ENCODE measurements around the gene FAM151A. TPM values are rescaled to one million over a fixed set of nuclear protein-coding genes. Genes with fewer than 3 reads are reported as not detected.

The FAM151A gene
- total RNA-seq (not detected), polyA plus RNA-seq (under 1 TPM in 2 of 3 donors, not detected in 1; 0.05 to 0.07 TPM)
- long read RNA-seq, donor 1 = 0 reads
- long read RNA-seq, donor 2 = 0 reads

- Histone ChIP-seq H3K4me3 (no peak within 1 kb of the TSS), H3K27ac (no peak within 1 kb of the TSS), H3K27me3 (ENCODE audit: insufficient read depth in 3 of 3, low read length in 2 of 3) (no peaks in the 10 kb centered on the region), H3K4me1 (no peaks in the 10 kb centered on the region), H3K36me3 (ENCODE audit: insufficient read depth in 1 of 2, low read depth in 1 of 2) (no peaks in the 10 kb centered on the region), H3K9me3 (no peaks in the 10 kb centered on the region)
- intact Hi-C loops (cut with DNase I) = no loop called here
- ATAC-seq = peak in 1 of 4 donors; percentile 44
- TF ChIP-seq CTCF (IDR thresholded peaks at IDR 0.05) = no peak
- 63 to 70% (median 66%) methylated on average over 18 of the region's 18 CpGs for WGBS, 3 donors
- DNase-seq = no peak
Measured at GRCh38 chr1:54623216-54624007, at the start of gene FAM151A. Gene FAM151A (minus strand): TSS chr1:54623525. CDS start chr1:54623395, 130 bp downstream.

GRCh38 chr1:54671985-54672608 lies 48.8 kb upstream of the FAM151A start:
- peaks cover 0 to 39% of the 10 kb centered on the region in 2 donors for H3K36me3 ChIP-seq (ENCODE audit: insufficient read depth in 1 of 2, low read depth in 1 of 2)
- H3K9me3 ChIP-seq = no peaks in the 10 kb centered on the region
- 64 to 68% (median 68%) methylated on average over 6 of the region's 6 CpGs for WGBS, 3 donors
- TF ChIP-seq CTCF (IDR thresholded peaks at IDR 0.05) = peak; percentile 47
- no peaks in the 10 kb centered on the region for H3K4me1 ChIP-seq
- intact Hi-C loops (cut with DNase I) = loop anchor here in 1 of 2 donors (5.0 kb wide), 1 partner anchor 140 kb away; no protein-coding TSS in a partner anchor
- DNase-seq (no peak), ATAC-seq (peak in 2 of 4 donors; percentile 26 to 54)
- no peak overlapping the region for H3K27ac ChIP-seq
- no peaks in the 10 kb centered on the region for H3K27me3 ChIP-seq (ENCODE audit: insufficient read depth in 3 of 3, low read length in 2 of 3)
- H3K4me3 ChIP-seq = no peak overlapping the region

GRCh38 chr1:54668567-54668966 lies 45.2 kb upstream of the FAM151A start:
- Histone ChIP-seq H3K27me3 (ENCODE audit: insufficient read depth in 3 of 3, low read length in 2 of 3) (no peaks in the 10 kb centered on the region), H3K4me1 (no peaks in the 10 kb centered on the region), H3K36me3 (ENCODE audit: insufficient read depth in 1 of 2, low read depth in 1 of 2) (peaks cover 0 to 39% of the 10 kb centered on the region in 2 donors), H3K9me3 (no peaks in the 10 kb centered on the region), H3K4me3 (no peak overlapping the region), H3K27ac (no peak overlapping the region)
- WGBS, 3 donors = 82 to 86% (median 83%) methylated on average over 2 of the region's 2 CpGs
- ATAC-seq (no peak), DNase-seq (no peak)
- TF ChIP-seq CTCF (IDR thresholded peaks at IDR 0.05) = no peak
- intact Hi-C loops (cut with DNase I) = no loop called here

- no peak for ATAC-seq
- WGBS, 3 donors = 77 to 85% (median 78%) methylated on average over 2 of the region's 2 CpGs
- Histone ChIP-seq H3K4me1 (no peaks in the 10 kb centered on the region), H3K27ac (no peak overlapping the region), H3K9me3 (no peaks in the 10 kb centered on the region), H3K36me3 (ENCODE audit: insufficient read depth in 1 of 2, low read depth in 1 of 2) (peaks cover 0 to 32% of the 10 kb centered on the region in 2 donors), H3K4me3 (no peak overlapping the region), H3K27me3 (ENCODE audit: insufficient read depth in 3 of 3, low read length in 2 of 3) (no peaks in the 10 kb centered on the region)
- TF ChIP-seq CTCF (IDR thresholded peaks at IDR 0.05) = no peak
- intact Hi-C loops (cut with DNase I) = no loop called here
- DNase-seq = no peak
Measured at GRCh38 chr1:54667797-54668196, 44.5 kb upstream of the FAM151A start.

Data from psoas muscle (tissue), 8 donors.